HCT116 (cell line): Measurements from ENCODE around the gene CDKL1. TPM values are rescaled to one million over a fixed set of nuclear protein-coding genes. Genes with fewer than 3 reads are reported as not detected.

ENCODE experiments used
- ATAC-seq: fragments of 200-7000 bp; cut with Tn5 transposase; 2 replicates; pipeline ENCODE4 v1.9.1; 2020; ENCODE audit warnings: mild to moderate bottlenecking, moderate library complexity
- BruUV-seq: library from RNA; stranded (reverse); fragments of 400-500 nt; replicated peaks from 2 replicates; lab custom pipeline; 2021; lab: Mats Ljungman, UMichigan
- CTCF ChIA-PET: fragments of 300-600 bp; sonication (Branson Sonifier 250); formaldehyde crosslinking; loops from one replicate; lab custom pipeline; 2021; ENCODE audit warnings: antibody characterized with exemption; lab: Charles Lee
- POLR2A ChIA-PET: fragments of 300-600, 350-600 bp; sonication (Branson Sonifier 250); formaldehyde crosslinking; loops from one replicate; lab custom pipeline; 2021; ENCODE audit warnings: antibody characterized with exemption; lab: Charles Lee
- RAD21 ChIA-PET, 2 experiments: fragments of 300-600 bp; sonication (Branson Sonifier 250); formaldehyde crosslinking; loops; one replicate each; lab custom pipeline; 2023; ENCODE audit warnings: low total read pairs in 2 of 2; ENCODE audit not compliant: uncharacterized antibody in 2 of 2, unreplicated experiment in 2 of 2, low non-redundant PET in 1 of 2; lab: Charles Lee
- DNase-seq: peaks from one replicate; pipeline ENCODE4 v3.0.0-alpha.2; 2010; ENCODE audit warnings: low read depth, low spot score
- H2AFZ ChIP-seq: fragments of 200-600 bp; shearing (Covaris generic), sonication (generic); 2 replicates; pipeline ENCODE4 v1.6.1; 2017; ENCODE audit warnings: low read depth, mixed run types, mixed read lengths, antibody characterized with exemption, low read length; ENCODE audit not compliant: poor library complexity, severe bottlenecking
- H3K27ac ChIP-seq: 2 replicates; pipeline ENCODE4 v1.5.1; 2012; ENCODE audit warnings: low read depth, low read length
- H3K27me3 ChIP-seq: fragments of 200-600 bp; sonication (generic); 2 replicates; pipeline ENCODE4 v1.6.1; 2016; ENCODE audit warnings: mixed run types, low read length, mixed read lengths; ENCODE audit not compliant: insufficient read depth
- H3K36me3 ChIP-seq, 2 experiments: fragments of 200-500 bp in 1 of 2; fragments of 200-600 bp in 1 of 2; sonication (Bioruptor generic) in 1 of 2; sonication (generic) in 1 of 2; 2 replicates each; pipeline versions ENCODE4 v1.5.1 to v1.6.1; 2014 to 2016; ENCODE audit warnings: low read length in 2 of 2, inconsistent platforms in 1 of 2, mixed read lengths in 1 of 2, mixed run types in 1 of 2; ENCODE audit not compliant: insufficient read depth in 2 of 2, control insufficient read depth in 1 of 2
- H3K4me1 ChIP-seq, 2 experiments: fragments of 200-600 bp in 1 of 2; sonication (generic) in 1 of 2; 2 replicates each; pipeline versions ENCODE4 v1.5.1 to v1.6.1; 2012 to 2017; ENCODE audit warnings: low read length in 2 of 2, inconsistent platforms in 1 of 2, mild to moderate bottlenecking in 1 of 2, mixed read lengths in 1 of 2, mixed run types in 1 of 2, moderate library complexity in 1 of 2; ENCODE audit not compliant: insufficient read depth in 2 of 2, control insufficient read depth in 1 of 2
- H3K4me2 ChIP-seq: fragments of 200-600 bp; sonication (generic); 2 replicates; pipeline ENCODE4 v1.6.1; 2017; ENCODE audit warnings: mixed run types, low read length, mixed read lengths
- H3K4me3 ChIP-seq, 2 experiments: fragments of 200-600 bp in 1 of 2; sonication (generic) in 1 of 2; replicated peaks in 1 of 2; 2 replicates each; pipeline ENCODE4 v1.5.1; 2011 to 2016; ENCODE audit warnings: low read length in 2 of 2, control low read depth in 1 of 2, low read depth in 1 of 2, mild to moderate bottlenecking in 1 of 2, mixed read lengths in 1 of 2, mixed run types in 1 of 2
- H3K79me2 ChIP-seq: fragments of 200-600 bp; sonication (generic); 2 replicates; pipeline ENCODE4 v1.6.1; 2017; ENCODE audit warnings: mild to moderate bottlenecking, mixed run types, low read length, moderate library complexity, mixed read lengths; ENCODE audit not compliant: insufficient read depth
- H3K9ac ChIP-seq: fragments of 200-600 bp; sonication (generic); 2 replicates; pipeline ENCODE4 v1.6.1; 2016; ENCODE audit warnings: low read length, mixed read lengths
- H3K9me2 ChIP-seq: fragments of 200-600 bp; sonication (generic), shearing (Covaris generic); 2 replicates; pipeline ENCODE4 v1.6.1; 2017; ENCODE audit warnings: mixed run types, mild to moderate bottlenecking, moderate library complexity; ENCODE audit not compliant: insufficient read depth
- H3K9me3 ChIP-seq, 2 experiments: fragments of 200-500 bp in 1 of 2; fragments of 200-600 bp in 1 of 2; sonication (Bioruptor generic) in 1 of 2; sonication (generic) in 1 of 2; 2 replicates each; pipeline ENCODE4 v1.6.1; 2014 to 2017; ENCODE audit warnings: low read length in 2 of 2, mixed read lengths in 2 of 2, inconsistent platforms in 1 of 2, low read depth in 1 of 2, mild to moderate bottlenecking in 1 of 2, mixed run types in 1 of 2, moderate library complexity in 1 of 2; ENCODE audit not compliant: control insufficient read depth in 1 of 2, insufficient read depth in 1 of 2
- H4K20me1 ChIP-seq: fragments of 200-600 bp; sonication (generic), shearing (Covaris generic); 2 replicates; pipeline ENCODE4 v1.6.1; 2017; ENCODE audit warnings: mixed run types, mild to moderate bottlenecking, moderate library complexity; ENCODE audit not compliant: insufficient read depth
- CBX3 ChIP-seq: IDR thresholded peaks from 2 replicates; pipeline ENCODE4 v1.6.1; 2012; ENCODE audit warnings: low read depth
- CEBPB ChIP-seq: IDR thresholded peaks from 2 replicates; pipeline ENCODE4 v1.6.1; 2012; ENCODE audit warnings: low read depth
- CTCF ChIP-seq, 3 experiments: fragments of 200-600 bp in 1 of 3; sonication (generic) in 1 of 3; IDR thresholded peaks in 2 of 3; conservative IDR thresholded peaks in 1 of 3; 2 replicates each; pipeline ENCODE4 v1.5.1; 2012 to 2017; ENCODE audit warnings: low read depth in 2 of 3, low read length in 2 of 3, antibody characterized with exemption in 1 of 3, borderline replicate concordance in 1 of 3, control low read depth in 1 of 3, mild to moderate bottlenecking in 1 of 3, mixed read lengths in 1 of 3, mixed run types in 1 of 3, moderate library complexity in 1 of 3; ENCODE audit not compliant: insufficient read depth in 1 of 3
- EZH2 ChIP-seq: fragments of 200-600 bp; sonication (generic); IDR thresholded peaks from 2 replicates; pipeline ENCODE4 v1.6.1; 2017; ENCODE audit warnings: antibody characterized with exemption, mixed run types
- EZH2phosphoT487 ChIP-seq: fragments of 200-600 bp; IDR thresholded peaks from 2 replicates; pipeline ENCODE4 v1.6.1; 2018; ENCODE audit warnings: antibody characterized with exemption, borderline replicate concordance
- JUND ChIP-seq: IDR thresholded peaks from 2 replicates; pipeline ENCODE4 v1.6.1; 2012
- MAX ChIP-seq: IDR thresholded peaks from 2 replicates; pipeline ENCODE4 v1.6.1; 2012
- POLR2A ChIP-seq: IDR thresholded peaks from 2 replicates; pipeline ENCODE4 v1.7.0; 2011; ENCODE audit warnings: borderline replicate concordance; ENCODE audit not compliant: insufficient read depth, insufficient read length; ENCODE audit errors: extremely low read depth
- POLR2AphosphoS5 ChIP-seq: IDR thresholded peaks from 2 replicates; pipeline ENCODE4 v1.6.1; 2011; ENCODE audit warnings: mild to moderate bottlenecking, low read depth, low read length, moderate library complexity
- RAD21 ChIP-seq: IDR thresholded peaks from 2 replicates; pipeline ENCODE4 v1.6.1; 2012; ENCODE audit warnings: low read depth, mild to moderate bottlenecking
- REST ChIP-seq: IDR thresholded peaks from 2 replicates; pipeline ENCODE4 v1.6.1; 2012; ENCODE audit warnings: low read depth
- SIN3A ChIP-seq: IDR thresholded peaks from 2 replicates; pipeline ENCODE4 v1.6.1; 2012; ENCODE audit warnings: low read depth
- SP1 ChIP-seq: IDR thresholded peaks from 2 replicates; pipeline ENCODE4 v1.6.1; 2012; ENCODE audit warnings: low read depth
- SRF ChIP-seq: IDR thresholded peaks from 2 replicates; pipeline ENCODE4 v1.6.1; 2012; ENCODE audit warnings: low read depth
- TCF7L2 ChIP-seq: IDR thresholded peaks from 2 replicates; pipeline ENCODE4 v1.7.0; 2011; ENCODE audit warnings: borderline replicate concordance, inconsistent platforms; ENCODE audit not compliant: insufficient read depth, insufficient read length; ENCODE audit errors: extremely low read depth
- YY1 ChIP-seq: IDR thresholded peaks from 2 replicates; pipeline ENCODE4 v1.6.1; 2011; ENCODE audit warnings: low read length, low read depth, moderate library complexity, mild to moderate bottlenecking; ENCODE audit not compliant: insufficient replicate concordance; ENCODE audit errors: extremely low read depth
- ZNF274 ChIP-seq: fragments of 200-500 bp; sonication (Bioruptor generic); IDR thresholded peaks from 2 replicates; pipeline ENCODE4 v1.6.1; 2014; ENCODE audit warnings: mild to moderate bottlenecking, low read depth, low read length, inconsistent platforms
- intact Hi-C: fragments of 100-400 bp; cut with micrococcal nuclease; formaldehyde crosslinking; loops from 2 replicates; pipeline ENCODE4 v1.10.0; 2022
- total RNA-seq: library from RNA; stranded (reverse); gene quantifications from one replicate; pipeline ENCODE4 v1.2.1, GENCODE V29; 2021; ENCODE audit not compliant: unreplicated experiment

Gene CDKL1
- total RNA-seq, 1 experiment from 2014 or later = 7.1 TPM

- Histone ChIP-seq H3K27me3 (no peaks in the 10 kb centered on the region), H3K4me2 (no peak overlapping the region), H3K36me3 (no peaks in the 10 kb centered on the region), H3K4me1 (peaks cover 3 to 4% of the 10 kb centered on the region in 2 experiments; a peak in 2 of 4 replicates), H3K9me3 (no peaks in the 10 kb centered on the region), H3K79me2 (no peaks in the 10 kb centered on the region), H4K20me1 (no peaks in the 10 kb centered on the region), H3K9me2 (no peaks in the 10 kb centered on the region), H3K27ac (no peak overlapping the region), H3K9ac (no peak overlapping the region), H2AFZ (no peak overlapping the region), H3K4me3 (no peak overlapping the region)
- ChIA-PET POLR2A (no interaction called here), RAD21 (no interaction called here), CTCF (interaction anchor here (0.7 kb wide), 1 partner anchor 55 kb away, joined by 3 read pairs; no protein-coding TSS in a partner anchor)
- intact Hi-C loops = no loop called here
- no TSS peak for BruUV-seq
- DNase-seq (no peak), ATAC-seq (no peak)
- TF ChIP-seq EZH2 (no peak), REST (no peak), CEBPB (no peak), CBX3 (no peak), SIN3A (no peak), EZH2phosphoT487 (no peak), SP1 (no peak), JUND (no peak), SRF (no peak), YY1 (no peak), RAD21 (no peak), TCF7L2 (no peak), MAX (no peak), CTCF (IDR thresholded peaks at IDR 0.05 in 2 of 3, conservative IDR thresholded peaks at IDR 0.05 in 1 of 3; ENCODE audit: borderline replicate concordance in 1 of 3, insufficient read depth in 1 of 3, low read depth in 2 of 3, low read length in 2 of 3) (no peak), POLR2A (no peak), POLR2AphosphoS5 (no peak), ZNF274 (no peak)
Measured at GRCh38 chr14:50403419-50403818, 6.7 kb upstream of the CDKL1 start.
